Caco-2 (cell line): ENCODE measurements around the gene RALGPS1. TPM values are rescaled to one million over a fixed set of nuclear protein-coding genes. Genes with fewer than 3 reads are reported as not detected.

Experiments
- BruUV-seq: library from RNA; stranded (reverse); fragments of 400-500 nt; replicated peaks from 2 replicates; lab custom pipeline; 2021; lab: Mats Ljungman, UMichigan
- CTCF ChIA-PET: fragments of 300-600 bp; sonication (Branson Sonifier 250); formaldehyde crosslinking; loops from one replicate; lab custom pipeline; 2022; ENCODE audit warnings: antibody characterized with exemption; lab: Charles Lee
- POLR2A ChIA-PET: fragments of 300-600 bp; sonication (Branson Sonifier 250); formaldehyde crosslinking; loops from one replicate; lab custom pipeline; 2022; ENCODE audit warnings: antibody characterized with exemption; lab: Charles Lee
- DNase-seq, 2 experiments: peaks; one replicate each; pipeline versions ENCODE4 v3.0.0 to v3.0.0-alpha.2; 2020 to 2022
- H3K27me3 ChIP-seq: replicated peaks from 2 replicates; pipeline ENCODE4 v1.6.0; 2011; ENCODE audit warnings: low read length; ENCODE audit not compliant: control insufficient read depth, insufficient read depth
- H3K36me3 ChIP-seq: 2 replicates; pipeline ENCODE4 v1.5.1; 2011; ENCODE audit warnings: low read length; ENCODE audit not compliant: control insufficient read depth, insufficient read depth
- H3K4me1 ChIP-seq: fragments of 250-450 bp; sonication (Bioruptor Pico); 2 replicates; pipeline ENCODE4 v1.5.1; 2020; ENCODE audit warnings: mild to moderate bottlenecking
- H3K4me3 ChIP-seq: 2 replicates; pipeline ENCODE4 v1.5.1; 2011; ENCODE audit warnings: low read depth, mild to moderate bottlenecking, control low read depth, low read length
- H3K9me3 ChIP-seq: fragments of 250-450 bp; sonication (Bioruptor Pico); 2 replicates; pipeline ENCODE4 v1.5.1; 2020; ENCODE audit warnings: mild to moderate bottlenecking, moderate library complexity
- H3K27ac Mint-ChIP-seq: one replicate; pipeline ENCODE4 v1.8.0; 2022; ENCODE audit warnings: mixed read lengths; ENCODE audit not compliant: unreplicated experiment
- H3K27me3 Mint-ChIP-seq: one replicate; pipeline ENCODE4 v1.8.0; 2022; ENCODE audit warnings: mixed read lengths; ENCODE audit not compliant: insufficient read depth, unreplicated experiment
- H3K36me3 Mint-ChIP-seq: one replicate; pipeline ENCODE4 v1.8.0; 2022; ENCODE audit warnings: mild to moderate bottlenecking, mixed read lengths; ENCODE audit not compliant: insufficient read depth, unreplicated experiment
- H3K4me1 Mint-ChIP-seq: one replicate; pipeline ENCODE4 v1.8.0; 2022; ENCODE audit warnings: low read depth, mixed read lengths; ENCODE audit not compliant: unreplicated experiment
- H3K4me3 Mint-ChIP-seq: one replicate; pipeline ENCODE4 v1.8.0; 2022; ENCODE audit warnings: mild to moderate bottlenecking, moderate library complexity, mixed read lengths; ENCODE audit not compliant: unreplicated experiment
- H3K9me3 Mint-ChIP-seq: one replicate; pipeline ENCODE4 v1.8.0; 2022; ENCODE audit warnings: mixed read lengths; ENCODE audit not compliant: unreplicated experiment
- intact Hi-C: fragments of 100-400 bp; cut with micrococcal nuclease; formaldehyde crosslinking; loops from one replicate; pipeline ENCODE4 v1.10.0; 2022; ENCODE audit not compliant: unreplicated experiment
- total RNA-seq: library from RNA; stranded (reverse); gene quantifications from 2 replicates; pipeline ENCODE4 v1.2.3, GENCODE V29; 2022
- TF ChIP-seq, protein P1 (sequence below), 2 experiments: fragments of 200-600 bp in 1 of 2; IDR thresholded peaks; 1 replicate in 1 of 2; 2 replicates in 1 of 2; pipeline versions ENCODE4 v1.5.1 to v1.8.0; 2011 to 2022; ENCODE audit warnings: antibody characterized with exemption in 1 of 2, control low read depth in 1 of 2, inconsistent platforms in 1 of 2, low read depth in 1 of 2, low read length in 1 of 2, mild to moderate bottlenecking in 1 of 2, moderate library complexity in 1 of 2; ENCODE audit not compliant: insufficient read depth in 1 of 2, severe bottlenecking in 1 of 2, unreplicated experiment in 1 of 2

The RALGPS1 gene
- total RNA-seq, 1 experiment from 2014 or later = 41.5 TPM

DNA sequence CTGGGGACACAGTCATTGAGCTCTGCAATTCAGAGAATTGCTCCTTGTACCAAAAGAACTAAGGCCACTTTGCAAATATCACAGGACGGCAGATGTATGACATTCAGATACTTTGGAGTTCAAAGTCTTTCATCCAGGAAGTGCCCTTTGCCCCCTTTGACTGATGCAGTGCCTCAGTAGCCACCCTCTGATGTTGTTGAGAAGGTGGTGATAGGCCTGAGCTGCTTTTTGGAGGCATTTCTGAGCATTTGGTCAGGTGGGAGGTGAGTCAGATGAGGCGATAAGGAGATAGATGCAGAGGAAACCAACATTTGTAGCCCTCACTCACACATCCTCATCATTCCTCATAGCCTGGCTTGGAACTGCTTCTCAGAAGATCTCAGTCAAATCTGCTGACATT, 144.4 kb downstream of the RALGPS1 start:
- Histone ChIP-seq H3K4me1 (peaks cover 22% of the 10 kb centered on the region), H3K27me3 (no peaks in the 10 kb centered on the region), H3K9me3 (no peaks in the 10 kb centered on the region), H3K4me3 (no peak overlapping the region), H3K36me3 (no peaks in the 10 kb centered on the region)
- TF ChIP-seq, protein P1, sequence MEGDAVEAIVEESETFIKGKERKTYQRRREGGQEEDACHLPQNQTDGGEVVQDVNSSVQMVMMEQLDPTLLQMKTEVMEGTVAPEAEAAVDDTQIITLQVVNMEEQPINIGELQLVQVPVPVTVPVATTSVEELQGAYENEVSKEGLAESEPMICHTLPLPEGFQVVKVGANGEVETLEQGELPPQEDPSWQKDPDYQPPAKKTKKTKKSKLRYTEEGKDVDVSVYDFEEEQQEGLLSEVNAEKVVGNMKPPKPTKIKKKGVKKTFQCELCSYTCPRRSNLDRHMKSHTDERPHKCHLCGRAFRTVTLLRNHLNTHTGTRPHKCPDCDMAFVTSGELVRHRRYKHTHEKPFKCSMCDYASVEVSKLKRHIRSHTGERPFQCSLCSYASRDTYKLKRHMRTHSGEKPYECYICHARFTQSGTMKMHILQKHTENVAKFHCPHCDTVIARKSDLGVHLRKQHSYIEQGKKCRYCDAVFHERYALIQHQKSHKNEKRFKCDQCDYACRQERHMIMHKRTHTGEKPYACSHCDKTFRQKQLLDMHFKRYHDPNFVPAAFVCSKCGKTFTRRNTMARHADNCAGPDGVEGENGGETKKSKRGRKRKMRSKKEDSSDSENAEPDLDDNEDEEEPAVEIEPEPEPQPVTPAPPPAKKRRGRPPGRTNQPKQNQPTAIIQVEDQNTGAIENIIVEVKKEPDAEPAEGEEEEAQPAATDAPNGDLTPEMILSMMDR (IDR thresholded peaks at IDR 0.05; ENCODE audit: insufficient read depth in 1 of 2, low read depth in 1 of 2, low read length in 1 of 2, severe bottlenecking in 1 of 2, unreplicated experiment in 1 of 2) = no peak
- Mint-ChIP-seq H3K4me1 (peaks cover 14% of the 10 kb centered on the region), H3K36me3 (peaks cover 7% of the 10 kb centered on the region), H3K27me3 (no peaks in the 10 kb centered on the region), H3K9me3 (no peaks in the 10 kb centered on the region), H3K27ac (no peak overlapping the region), H3K4me3 (no peak overlapping the region)
- ChIA-PET POLR2A (no interaction called here), CTCF (no interaction called here)
- no TSS peak for BruUV-seq
- no peak for DNase-seq
- intact Hi-C loops = no loop called here

DNA sequence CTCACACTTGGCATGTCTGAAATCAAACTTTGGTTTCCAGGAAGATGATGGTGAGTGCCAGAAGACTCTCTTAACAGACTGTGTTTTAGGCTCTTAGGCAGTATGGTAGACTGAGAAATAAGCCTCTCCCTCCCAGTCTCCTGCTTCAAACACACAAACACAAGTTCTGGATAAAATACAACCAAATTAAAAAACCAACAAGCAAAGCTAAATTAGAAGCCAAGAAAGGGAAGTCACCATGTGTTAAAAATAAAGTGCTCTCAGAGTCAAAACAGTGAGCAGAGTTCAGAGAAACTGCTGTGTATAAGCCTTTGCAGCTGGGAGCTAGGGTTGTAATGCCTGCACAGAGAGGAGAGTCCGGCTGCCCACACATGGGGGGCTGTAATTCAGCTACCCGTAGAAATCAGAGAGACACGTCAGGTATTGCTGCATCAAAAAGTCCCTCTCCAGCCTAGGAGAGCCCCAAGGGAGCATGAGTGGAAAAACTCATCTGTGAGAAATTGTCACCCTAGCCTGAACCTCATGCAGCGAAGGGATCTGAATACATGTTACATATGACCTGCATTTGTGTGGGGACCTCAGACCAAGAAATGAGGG, 145.3 kb downstream of the RALGPS1 start:
- Histone ChIP-seq H3K4me1 (peaks cover 29% of the 10 kb centered on the region), H3K27me3 (no peaks in the 10 kb centered on the region), H3K36me3 (no peaks in the 10 kb centered on the region), H3K4me3 (no peak overlapping the region), H3K9me3 (no peaks in the 10 kb centered on the region)
- Mint-ChIP-seq H3K4me3 (no peak overlapping the region), H3K36me3 (peaks cover 7% of the 10 kb centered on the region), H3K27ac (no peak overlapping the region), H3K4me1 (peaks cover 14% of the 10 kb centered on the region), H3K9me3 (no peaks in the 10 kb centered on the region), H3K27me3 (no peaks in the 10 kb centered on the region)
- ChIA-PET CTCF (no interaction called here), POLR2A (no interaction called here)
- BruUV-seq = no TSS peak
- intact Hi-C loops = no loop called here
- DNase-seq = no peak
- TF ChIP-seq, protein P1 (IDR thresholded peaks at IDR 0.05; ENCODE audit: insufficient read depth in 1 of 2, low read depth in 1 of 2, low read length in 1 of 2, severe bottlenecking in 1 of 2, unreplicated experiment in 1 of 2) = no peak

DNA sequence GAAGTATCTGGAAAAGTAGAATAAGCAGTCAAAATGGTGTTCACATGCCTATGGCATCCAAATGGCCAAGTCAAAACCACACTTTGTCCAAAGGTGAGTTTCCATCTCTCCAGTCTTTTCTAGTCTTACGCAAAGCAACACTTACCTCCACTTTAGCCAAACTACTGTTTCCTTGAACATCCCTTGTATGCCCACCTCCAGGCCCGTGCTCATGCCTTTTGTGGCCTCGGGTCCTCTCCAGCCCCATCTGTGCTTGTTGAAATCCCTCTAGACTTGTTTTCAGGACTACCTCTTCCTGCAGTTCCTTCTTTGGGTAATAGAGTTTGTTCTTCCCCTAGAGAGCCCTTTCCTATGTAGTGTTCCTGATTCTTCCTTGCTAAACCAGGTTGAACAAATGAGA, 146.8 kb downstream of the RALGPS1 start:
- DNase-seq = no peak
- Mint-ChIP-seq H3K27ac (no peak overlapping the region), H3K36me3 (peaks cover 7% of the 10 kb centered on the region), H3K4me3 (no peak overlapping the region), H3K9me3 (no peaks in the 10 kb centered on the region), H3K4me1 (peaks cover 23% of the 10 kb centered on the region), H3K27me3 (no peaks in the 10 kb centered on the region)
- no peaks in the 10 kb centered on the region for H3K36me3 ChIP-seq
- no TSS peak for BruUV-seq
- no peaks in the 10 kb centered on the region for H3K27me3 ChIP-seq
- CTCF ChIA-PET = no interaction called here
- H3K4me3 ChIP-seq = no peak overlapping the region
- peaks cover 38% of the 10 kb centered on the region for H3K4me1 ChIP-seq
- H3K9me3 ChIP-seq = no peaks in the 10 kb centered on the region
- intact Hi-C loops = no loop called here
- POLR2A ChIA-PET = no interaction called here
- TF ChIP-seq, protein P1 (IDR thresholded peaks at IDR 0.05; ENCODE audit: insufficient read depth in 1 of 2, low read depth in 1 of 2, low read length in 1 of 2, severe bottlenecking in 1 of 2, unreplicated experiment in 1 of 2) = no peak
